HG02571 (cell line): ENCODE results near the gene SLC35F5.
"Not testable (repeated sequence)": the region's sequence is repeated elsewhere in the genome, so short reads cannot be mapped to it uniquely, and the experiment has no call there.

ENCODE experiments used
- ATAC-seq: cut with Tn5 transposase; IDR thresholded peaks from one replicate; pipeline ENCODE4 v1.9.1; 2021; ENCODE audit warnings: mild to moderate bottlenecking, moderate library complexity; ENCODE audit not compliant: unreplicated experiment

The SLC35F5 gene

GRCh38 chr2:113698892-113699447, 57.5 kb downstream of the SLC35F5 start:
- peak; percentile 49 for ATAC-seq

DNA sequence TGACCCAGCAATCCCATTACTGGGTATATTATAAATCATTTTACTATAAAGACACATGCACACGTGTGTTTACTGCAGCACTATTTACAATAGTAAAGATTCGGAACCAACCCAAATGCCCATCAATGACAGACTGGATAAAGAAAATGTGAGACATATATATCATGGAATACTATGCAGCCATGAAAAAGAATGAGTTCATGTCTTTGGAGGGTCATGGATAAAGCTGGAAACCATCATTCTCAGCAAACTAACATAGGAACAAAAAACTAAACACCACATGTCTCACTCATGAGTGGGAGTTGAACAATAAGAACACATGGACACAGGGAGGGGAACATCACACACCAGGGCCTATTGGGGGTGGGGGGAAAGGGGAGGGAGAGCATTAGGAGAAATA, 58.2 kb downstream of the SLC35F5 start:
- ATAC-seq: not testable (repeated sequence)

DNA sequence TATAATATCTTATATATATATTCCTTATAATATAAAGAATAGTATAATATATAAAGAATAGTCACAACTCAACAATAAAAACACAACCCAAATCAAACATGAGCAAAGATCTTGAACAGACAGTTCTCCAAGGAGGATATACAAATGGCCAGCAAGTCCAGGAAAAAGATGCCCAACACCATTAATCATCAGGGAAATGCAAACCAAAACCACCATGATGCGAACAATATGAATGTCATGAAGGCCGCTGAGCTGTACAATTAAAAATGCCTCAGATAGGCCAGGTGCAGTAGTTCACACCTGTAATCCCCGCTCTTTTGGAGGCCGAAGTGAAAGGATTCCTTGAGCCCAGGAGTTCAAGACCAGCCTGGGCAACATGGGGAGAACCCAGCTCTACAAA, 58.9 kb downstream of the SLC35F5 start:
- no peak for ATAC-seq

- no peak for ATAC-seq
Measured at GRCh38 chr2:113694438-113694837, 62.0 kb downstream of the SLC35F5 start.

- peak; percentile 64 for ATAC-seq
Measured at GRCh38 chr2:113692698-113693428, 63.6 kb downstream of the SLC35F5 start.

GRCh38 chr2:113690871-113691270, 65.6 kb downstream of the SLC35F5 start:
- ATAC-seq: not testable (repeated sequence)

DNA sequence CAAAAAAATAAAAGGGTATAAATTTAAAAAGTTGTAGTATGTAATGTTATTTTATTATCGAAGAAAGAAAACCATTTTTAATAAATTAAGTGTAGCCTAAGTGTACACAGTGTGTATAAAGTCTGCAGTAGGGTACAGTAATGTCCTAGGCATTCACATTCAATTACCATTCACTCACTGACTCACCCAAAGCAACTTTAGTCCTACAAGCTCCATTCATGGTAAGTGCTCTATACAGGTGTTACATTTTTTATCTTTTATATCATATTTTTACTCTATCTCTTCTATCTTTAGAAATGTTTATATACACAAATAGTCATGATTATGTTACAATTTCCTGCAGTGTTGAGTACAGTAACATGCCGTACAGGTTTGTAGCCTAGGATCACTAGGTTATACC, 69.9 kb downstream of the SLC35F5 start:
- ATAC-seq: no peak

GRCh38 chr2:113685471-113685870, 71.0 kb downstream of the SLC35F5 start:
- no peak for ATAC-seq

DNA sequence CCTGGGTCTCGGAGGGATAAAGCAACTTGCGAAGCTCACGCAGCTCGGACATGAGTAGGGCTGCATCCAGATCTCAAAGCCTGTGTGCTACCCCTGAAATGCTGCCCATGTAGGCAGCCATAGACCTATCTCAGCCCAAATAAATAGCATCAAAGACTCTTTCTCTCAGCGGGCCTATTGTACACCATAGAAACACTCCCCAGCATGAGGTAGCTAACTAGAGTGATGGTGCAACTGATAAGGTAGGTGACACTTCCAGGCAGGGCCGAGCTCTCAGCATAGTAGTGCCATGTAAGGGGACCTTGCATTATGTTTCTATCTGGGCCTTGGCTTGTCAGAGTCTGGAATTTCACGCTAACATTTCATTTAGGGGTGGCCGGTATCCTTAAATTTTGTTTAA, 77.0 kb downstream of the SLC35F5 start:
- no peak for ATAC-seq

- ATAC-seq: no peak
Measured at GRCh38 chr2:113677330-113677729, 79.1 kb downstream of the SLC35F5 start.

DNA sequence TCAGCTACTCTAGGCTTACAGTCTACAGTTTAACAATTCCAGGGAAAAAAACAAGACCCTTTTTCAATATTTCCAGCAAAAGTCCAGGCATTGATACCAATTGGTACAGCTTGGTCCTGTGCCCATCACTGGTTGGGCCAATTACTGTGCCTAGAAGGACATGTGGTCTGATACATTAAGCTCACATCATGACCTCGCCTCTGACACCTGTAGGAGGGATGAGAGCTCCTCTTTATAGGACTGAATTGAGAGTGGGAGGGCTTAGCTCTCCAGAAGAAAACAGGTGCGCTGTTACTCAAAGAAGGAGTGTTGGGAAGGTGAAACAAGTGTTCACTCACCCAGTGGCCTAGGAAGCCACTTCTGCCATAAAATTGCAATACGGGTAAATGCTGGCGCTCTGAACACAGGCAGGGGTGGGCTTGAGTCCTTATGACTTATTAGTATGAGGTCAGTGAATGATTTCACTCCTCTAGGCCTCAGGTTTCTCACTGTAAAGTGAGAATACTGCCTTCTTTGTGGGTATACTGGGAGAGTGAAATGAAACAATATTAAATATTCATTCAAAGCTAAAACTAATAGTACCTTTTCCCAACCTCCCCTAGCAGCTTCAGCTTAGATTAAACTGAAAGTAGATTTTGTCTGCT, 79.7 kb downstream of the SLC35F5 start:
- no peak for ATAC-seq

DNA sequence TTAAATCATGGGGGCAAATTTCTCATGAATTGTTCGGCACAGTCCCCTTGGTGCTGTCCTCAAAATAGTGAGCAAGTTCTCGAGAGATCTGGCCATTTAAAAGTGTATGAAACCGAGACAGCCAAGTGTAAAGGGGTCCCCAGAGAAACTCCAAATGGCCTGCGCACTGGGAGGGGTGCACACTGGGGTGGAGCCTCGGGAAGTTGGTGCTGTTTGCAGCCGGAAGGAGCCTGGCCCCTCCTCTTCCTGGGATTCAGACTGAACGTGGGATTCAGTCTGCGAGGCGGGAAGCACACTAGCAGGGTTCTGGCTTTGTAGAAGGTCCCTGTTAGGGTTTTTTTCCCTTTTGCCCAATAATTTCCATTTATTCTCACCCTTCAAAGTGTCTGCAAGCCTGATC, 80.6 kb downstream of the SLC35F5 start:
- ATAC-seq: no peak

GRCh38 chr2:113672326-113672932, 84.0 kb downstream of the SLC35F5 start:
- ATAC-seq: no peak

DNA sequence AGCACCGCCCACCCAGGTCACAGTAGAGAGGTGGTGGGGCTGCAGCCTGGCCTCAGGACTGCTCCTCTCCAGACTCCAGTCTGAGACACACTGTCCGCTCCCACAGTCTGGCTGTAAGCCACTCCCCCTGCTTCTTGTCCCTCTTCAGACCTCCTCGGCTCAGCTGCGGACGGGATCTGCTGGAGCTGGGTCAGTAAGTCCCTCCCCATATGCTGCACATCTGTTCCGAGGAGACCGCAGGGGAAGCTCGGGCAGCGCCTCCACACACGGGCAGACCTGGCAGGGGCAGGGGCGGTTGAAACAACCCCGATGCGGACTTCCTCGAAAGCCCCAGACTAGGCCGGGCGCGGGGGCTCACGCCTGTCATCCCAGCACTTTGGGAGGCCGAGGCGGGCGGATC, 87.4 kb downstream of the SLC35F5 start:
- ATAC-seq: not testable (repeated sequence)

DNA sequence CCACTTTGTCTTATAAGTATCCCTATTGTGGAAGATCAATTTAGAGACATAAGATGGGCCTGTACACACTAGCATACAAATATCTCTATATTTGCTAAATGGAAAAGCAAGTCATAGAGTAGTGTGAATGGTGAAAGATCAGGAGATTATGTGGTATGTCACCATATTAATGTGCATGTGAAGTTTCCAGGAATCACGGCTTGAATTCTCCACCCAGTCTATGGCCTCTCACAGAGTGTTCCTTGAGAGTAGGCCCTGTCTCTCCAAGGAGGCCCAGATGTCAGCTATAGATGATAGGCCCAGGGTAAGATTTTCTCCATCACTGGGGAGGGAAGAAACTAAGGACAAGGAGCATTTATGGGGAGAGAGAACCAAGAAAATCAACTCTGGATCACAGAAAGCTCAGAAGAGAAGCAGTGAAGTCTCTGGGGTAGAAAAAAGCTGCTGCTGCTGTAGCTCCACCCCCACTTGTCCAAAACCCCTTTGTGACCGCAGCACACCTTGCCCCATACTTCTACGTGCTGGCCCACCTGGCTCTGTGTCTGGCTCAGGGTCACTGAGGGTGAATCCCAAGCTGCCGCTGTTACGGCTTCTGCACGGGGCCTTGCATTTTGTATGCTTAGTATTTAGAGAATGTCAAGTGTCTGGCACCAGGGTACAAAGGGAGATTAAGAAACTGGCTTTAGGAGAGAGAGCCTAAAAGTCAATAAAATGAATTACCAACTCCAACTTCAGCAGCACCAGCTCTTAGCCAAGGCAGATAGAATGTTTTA, 91.5 kb downstream of the SLC35F5 start:
- ATAC-seq: not testable (repeated sequence)

DNA sequence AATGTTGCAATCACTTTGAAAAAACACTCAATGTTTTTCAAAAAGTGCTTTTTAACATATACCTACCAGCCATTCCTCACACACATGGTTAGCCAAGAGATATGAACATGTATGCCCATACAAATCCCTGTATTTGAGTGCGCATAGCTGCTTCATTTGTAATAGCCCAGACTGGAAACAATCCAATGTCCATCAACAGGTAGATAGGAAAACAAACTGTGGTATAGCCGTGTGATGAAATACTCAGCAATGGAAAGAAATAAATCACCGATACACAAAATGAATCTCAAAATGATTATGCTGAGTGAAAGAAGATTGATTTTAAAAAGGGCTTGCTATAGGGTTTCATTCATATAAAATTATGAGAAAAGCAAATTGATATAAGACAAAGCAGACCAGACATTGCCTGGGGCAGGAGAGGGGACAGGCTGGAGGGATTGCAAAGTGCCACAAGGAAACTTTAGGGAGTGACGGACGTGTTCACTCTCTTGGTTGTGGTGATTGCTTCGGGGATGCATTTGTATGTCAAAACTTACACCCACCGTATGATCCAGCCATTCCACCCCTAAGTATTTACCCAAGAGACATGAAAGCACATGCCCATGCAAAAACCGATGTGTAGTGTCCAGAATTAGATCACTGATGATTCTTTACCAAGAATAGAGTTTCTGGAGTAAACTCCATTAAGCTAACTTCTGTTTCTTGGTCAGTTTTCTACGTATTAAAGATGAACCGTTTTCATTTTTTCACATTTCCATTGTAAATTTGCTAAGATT, 93.0 kb downstream of the SLC35F5 start:
- not testable (repeated sequence) for ATAC-seq
